Esophagus squamous epithelium (tissue), 4 donors: ENCODE measurements around the gene EMILIN2.

Source experiments
- CTCF ChIP-seq, 6 experiments: fragments of 450-650 bp in 4 of 6; fragments of 200-600 bp in 2 of 6; sonication (generic) in 2 of 6; IDR thresholded peaks; one replicate each; pipeline ENCODE4 v1.5.1; 2016 to 2019; ENCODE audit warnings: antibody characterized with exemption in 6 of 6, mild to moderate bottlenecking in 4 of 6, moderate library complexity in 4 of 6
- POLR2A ChIP-seq, 4 donors: fragments of 450-650 bp; IDR thresholded peaks; one replicate each; pipeline ENCODE4 v1.6.1; 2017; ENCODE audit warnings: antibody characterized with exemption in 4 of 4, mild to moderate bottlenecking in 4 of 4, moderate library complexity in 3 of 4

GRCh38 chr18:2921778-2922177, 75.0 kb downstream of the EMILIN2 start:
- no peak for TF ChIP-seq CTCF (IDR thresholded peaks at IDR 0.05)
- no peak for TF ChIP-seq POLR2A (IDR thresholded peaks at IDR 0.05)
